GDM1 (cell line): ENCODE results near the gene TMEM69.
"Not testable (repeated sequence)": the region's sequence is repeated elsewhere in the genome, so short reads cannot be mapped to it uniquely, and the experiment has no call there.

Experiments used
- DNase-seq: peaks from one replicate; lab custom pipeline; 2025; lab: John Stamatoyannopoulos, UW

Gene TMEM69, protein sequence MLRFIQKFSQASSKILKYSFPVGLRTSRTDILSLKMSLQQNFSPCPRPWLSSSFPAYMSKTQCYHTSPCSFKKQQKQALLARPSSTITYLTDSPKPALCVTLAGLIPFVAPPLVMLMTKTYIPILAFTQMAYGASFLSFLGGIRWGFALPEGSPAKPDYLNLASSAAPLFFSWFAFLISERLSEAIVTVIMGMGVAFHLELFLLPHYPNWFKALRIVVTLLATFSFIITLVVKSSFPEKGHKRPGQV

DNA sequence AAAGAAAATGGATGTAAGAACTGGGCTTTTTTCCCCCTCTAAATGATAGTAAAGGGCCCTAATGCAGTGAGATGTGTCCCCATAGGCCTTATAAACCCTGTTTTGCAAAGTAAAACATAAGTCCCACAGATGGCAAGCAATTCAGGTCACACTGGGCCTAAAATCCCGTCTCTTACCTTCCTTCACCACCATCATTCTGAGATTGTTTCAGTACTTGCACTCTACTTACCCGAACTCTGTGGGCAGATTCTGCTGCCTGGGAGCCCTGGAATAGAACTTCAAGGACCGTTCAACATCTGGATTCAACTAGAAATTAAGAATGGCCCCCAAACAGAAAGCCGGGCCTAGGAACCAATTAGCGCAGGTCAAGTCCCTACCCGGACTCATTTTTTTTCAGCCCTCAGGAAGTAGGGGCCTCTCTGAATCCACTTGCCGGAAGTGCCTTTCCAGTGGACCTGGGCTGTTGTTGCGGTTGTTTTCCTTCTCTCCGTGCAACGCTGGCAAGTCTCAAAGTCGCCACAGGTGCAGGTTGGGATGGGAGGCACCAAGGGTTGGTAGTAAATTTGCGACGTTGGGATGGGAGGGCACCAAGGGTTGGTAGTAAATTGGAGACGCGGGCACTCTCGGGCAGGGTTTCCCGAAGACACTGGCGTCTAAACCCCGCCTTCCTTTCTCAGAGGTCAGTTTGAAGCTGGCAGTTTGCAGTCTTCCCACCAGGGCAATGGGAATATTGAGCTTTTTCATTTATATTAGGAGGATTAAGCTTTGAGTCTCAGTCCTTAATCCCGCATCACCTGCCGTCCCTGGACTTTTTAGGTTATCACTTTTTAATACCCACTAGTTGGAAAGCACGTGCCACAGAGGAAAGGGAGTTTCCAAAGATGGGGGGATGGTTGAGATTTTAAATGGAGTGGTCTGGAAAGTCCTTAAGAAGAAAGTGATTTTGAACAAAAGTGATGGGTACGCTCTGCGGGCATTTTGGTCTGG, at the start of gene TMEM69:
Gene TMEM69, plus strand, starts transcription at position 428 of the 987 bp plus-strand sequence. CDS start 2,888 bp downstream, outside the sequence.
- peak; percentile 75 for DNase-seq

DNA sequence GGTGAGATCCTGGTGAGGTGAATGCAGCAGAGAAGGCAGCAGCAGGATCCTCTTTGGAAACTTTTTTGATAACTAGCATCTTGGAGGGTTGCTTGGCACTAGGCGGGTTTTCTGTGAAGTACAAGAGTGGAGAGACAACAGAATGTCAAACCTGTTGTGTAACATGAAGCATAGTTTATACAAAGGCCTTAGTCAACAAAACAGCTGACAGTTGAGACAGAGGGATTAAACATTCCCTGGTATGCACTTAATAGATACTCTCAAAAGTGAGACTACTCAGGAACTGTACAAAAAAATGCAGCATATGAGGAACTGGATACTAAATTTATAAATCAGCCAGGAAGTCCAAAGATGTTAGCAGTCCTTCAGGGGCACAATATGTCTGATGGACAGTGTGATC, 47.7 kb upstream of the TMEM69 start:
- DNase-seq = no peak

DNA sequence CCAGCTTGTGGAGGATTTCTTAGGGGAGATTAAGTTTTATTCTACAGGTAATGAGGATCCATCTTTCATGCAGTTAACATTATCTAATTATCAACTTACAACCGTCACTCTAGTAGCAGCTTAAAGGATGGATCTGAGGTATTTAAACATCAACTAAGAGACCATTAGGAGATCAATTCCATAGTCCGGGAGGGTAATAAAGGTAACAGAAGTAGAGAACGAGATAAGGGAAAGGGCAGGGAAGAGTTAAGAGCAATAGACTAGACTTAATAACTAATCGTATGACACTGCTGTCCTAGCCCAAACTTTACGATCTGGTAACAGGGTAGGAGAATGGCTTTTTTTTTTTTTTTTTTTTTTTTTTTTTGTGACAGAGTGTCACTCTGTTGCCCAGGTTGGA, 44.7 kb upstream of the TMEM69 start:
- DNase-seq = no peak

DNA sequence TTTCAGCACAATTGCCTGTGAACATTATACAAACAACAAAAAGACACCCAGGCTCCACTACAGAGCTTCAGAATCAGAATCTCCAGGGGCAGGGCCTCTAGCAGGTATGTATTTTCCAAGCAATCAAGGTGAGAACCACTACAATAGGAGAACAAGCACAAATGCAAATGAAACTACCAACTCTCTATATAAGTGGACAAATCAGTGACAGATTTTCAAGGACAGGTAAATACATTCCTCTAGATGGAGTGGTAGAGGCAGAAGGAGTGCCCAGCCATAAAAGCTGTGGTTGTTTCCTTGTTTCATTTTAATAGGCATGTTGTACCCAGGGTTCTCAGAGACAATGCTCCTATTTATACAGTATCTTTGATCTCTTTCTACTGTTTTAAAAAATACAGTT, 44.0 kb upstream of the TMEM69 start:
- DNase-seq = no peak

DNA sequence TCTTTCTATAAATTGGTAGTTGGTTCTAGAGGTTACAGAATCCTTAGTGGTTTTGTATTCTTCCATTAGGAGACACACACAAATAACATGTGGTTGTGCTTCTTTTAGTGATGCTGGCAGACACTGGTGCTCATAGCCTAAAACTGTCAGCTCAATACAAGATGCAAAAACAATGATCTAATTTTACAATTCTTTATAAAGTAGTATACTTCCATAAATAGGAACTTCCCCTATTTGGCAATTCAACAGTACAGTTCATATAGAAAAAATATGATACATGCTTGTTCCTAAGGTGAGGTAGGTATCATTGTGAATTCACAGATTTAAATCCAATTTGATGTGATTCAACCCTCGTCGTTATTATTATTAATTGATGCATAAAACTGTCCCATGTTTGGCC, 43.3 kb upstream of the TMEM69 start:
- DNase-seq = no peak

DNA sequence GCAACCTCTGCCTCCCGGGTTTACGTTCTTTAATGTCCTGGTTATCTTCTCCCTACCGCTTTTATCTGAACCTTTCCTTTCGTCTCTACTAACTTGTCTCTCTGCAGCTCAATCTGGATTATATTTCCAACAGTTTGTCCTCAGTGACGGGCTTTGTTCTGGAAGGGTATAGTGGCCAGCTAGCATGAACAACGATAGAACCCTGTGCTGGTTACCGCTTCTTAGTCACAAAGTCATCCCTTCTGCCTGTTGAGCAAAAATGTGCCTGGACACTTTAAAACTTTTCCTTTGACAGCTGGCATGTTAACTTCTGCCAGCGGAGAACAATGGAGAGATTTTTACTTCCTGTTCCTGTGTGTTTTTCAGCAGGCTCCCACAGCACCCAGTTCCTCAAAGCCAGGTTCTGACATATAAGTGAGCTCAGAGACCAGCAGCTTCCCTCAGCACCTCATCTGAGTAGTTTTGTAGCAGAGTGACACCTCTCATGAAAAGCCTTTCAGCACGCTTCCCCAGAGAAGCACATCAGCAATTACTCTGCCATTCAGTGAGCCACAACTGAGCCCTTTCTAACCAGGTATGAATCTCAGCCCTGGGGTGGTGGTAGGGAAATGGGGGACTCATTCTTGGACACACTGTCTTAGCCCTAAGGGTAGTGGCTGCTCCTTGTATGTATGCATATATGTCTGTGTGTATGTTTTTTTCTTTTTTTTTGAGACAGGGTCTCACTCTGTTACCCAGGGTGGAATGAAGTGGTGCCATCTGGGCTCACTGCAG, 40.5 kb upstream of the TMEM69 start:
- no peak for DNase-seq

DNA sequence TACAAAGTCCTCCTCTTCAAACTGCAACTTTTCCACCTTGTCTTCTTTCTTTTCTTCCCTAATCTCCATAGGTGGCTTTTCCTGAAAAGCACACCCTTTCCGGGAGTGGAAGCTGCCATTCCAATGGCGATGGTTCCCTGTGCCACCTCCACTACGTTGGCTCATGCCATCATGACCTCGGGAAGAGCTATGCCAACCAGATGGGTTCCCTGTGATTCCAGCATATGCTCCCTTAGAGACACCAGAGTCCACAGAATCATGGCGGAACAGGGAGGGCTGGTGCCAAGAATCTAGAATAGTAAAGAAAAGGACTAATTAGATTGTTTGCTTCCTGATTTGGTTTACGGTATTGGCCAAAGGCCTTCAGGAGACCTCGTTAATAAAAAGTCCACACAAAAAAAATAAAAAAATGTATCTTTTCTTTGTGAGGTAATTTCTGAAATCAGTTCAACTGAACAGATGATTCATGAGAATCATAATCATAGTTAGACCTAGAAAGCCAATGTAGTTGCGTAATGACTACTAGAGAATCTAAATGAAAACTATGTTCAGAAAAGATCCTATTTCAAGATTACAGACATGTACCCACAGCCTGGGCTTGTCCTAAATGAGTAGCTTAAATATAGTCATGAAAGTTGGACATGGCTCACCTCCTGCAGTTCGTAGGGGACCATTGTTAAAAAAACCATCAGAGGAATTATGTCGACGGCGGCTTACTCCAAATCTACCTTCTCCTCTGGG, 33.3 kb upstream of the TMEM69 start:
- no peak for DNase-seq

DNA sequence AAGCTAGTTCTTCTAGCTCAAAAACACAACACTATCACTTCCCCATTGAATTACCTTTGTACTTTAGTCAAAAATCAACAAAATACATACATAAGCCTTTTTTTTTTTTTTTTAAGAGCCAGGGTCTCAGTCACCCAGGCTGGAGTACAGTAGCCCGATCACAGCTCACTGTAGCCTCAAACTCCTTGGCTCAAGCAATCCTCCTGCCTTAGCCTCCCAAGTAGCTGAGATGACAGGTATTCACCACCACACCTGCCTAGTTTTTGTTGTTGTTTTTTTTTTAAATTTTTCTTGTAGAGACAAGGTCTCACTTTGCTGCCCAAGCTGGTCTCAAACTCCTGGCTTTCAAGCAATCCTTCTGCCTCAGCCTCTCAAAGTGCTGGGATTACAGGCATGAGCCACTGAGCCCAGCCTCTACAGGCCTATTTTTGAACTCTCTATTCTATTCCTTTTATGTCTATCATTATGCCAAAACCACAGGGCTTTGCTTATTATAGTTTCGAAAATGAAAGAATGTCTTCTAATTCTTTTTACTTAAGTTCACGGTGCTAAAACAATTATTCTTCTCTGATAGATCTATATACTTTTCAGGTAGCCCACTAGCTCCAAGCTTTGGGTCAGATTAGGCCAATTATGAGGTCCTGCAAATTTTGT, 31.3 kb upstream of the TMEM69 start:
- DNase-seq = no peak

DNA sequence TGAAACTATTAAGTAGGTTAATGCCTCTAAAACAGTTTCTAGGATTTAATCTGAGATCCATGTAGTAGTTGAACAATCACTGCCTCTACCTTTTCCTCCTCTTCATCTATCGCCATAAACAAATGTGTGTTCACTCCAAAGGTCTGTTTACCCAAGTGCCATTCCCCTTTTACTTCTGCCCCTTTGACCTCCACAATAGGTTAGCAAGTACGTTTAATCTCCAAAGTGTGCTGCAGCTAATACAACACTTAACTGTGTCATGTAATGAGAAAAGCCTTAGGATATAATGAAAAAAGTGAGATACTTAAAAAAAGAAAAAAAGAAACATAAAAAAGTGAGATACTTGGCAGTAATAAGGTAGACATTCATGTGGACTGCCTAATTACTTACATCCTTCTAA, 29.8 kb upstream of the TMEM69 start:
- DNase-seq = no peak

DNA sequence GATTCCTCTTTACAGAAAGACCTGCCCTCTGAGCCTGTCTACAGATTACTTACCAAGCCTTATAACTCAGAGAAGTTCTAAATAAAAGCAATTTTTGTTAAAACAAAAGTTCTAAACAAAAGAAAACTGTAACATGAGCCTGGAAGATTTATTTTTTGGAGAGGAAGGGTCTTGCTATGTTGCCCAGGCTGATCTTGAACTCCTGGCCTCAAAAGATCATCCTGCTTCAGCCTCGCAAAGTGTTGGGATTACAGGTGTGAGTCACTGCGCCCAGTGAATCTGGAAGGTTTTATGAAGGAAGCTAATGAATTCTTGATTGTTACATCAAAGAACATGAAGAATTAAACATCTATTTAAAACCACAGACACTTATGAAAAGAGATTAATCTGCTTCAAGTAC, 28.8 kb upstream of the TMEM69 start:
- no peak for DNase-seq

DNA sequence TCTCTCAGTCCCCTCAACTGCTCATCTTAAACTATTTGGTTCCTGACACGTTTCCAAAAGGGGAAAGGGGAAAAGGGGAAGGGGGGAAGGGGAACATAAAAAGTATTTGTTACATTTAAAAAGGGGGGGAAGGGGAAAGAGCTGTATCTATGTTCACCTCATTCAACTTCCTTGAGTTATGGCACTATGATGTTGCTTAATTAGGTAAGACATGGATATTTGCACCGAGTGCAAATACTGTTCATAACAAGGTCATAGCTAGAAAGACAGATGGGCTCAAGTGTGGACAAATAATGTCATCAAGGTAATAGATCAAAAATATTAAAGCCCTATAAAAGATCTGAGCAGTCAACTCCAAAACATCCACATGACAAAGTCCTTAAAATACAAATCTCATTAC, 27.6 kb upstream of the TMEM69 start:
- no peak for DNase-seq

DNA sequence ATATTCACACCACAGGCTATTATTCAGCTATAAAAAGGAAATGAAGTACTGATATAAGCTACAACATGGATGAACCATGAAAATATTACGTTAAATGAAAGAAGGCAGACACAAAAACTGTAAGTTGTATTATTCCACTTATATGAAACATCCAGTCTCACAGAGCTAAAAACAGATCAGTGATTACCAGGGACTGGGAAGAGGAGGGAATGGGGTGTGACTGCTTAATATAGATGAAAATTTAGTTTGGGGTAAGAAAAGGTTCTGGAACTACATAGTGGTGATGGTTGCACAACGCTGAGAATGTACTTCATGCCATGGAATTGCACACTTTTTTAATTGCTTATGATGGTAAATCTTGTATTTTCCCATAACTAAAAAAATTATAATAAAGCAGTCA, 21.1 kb upstream of the TMEM69 start:
- DNase-seq = no peak

DNA sequence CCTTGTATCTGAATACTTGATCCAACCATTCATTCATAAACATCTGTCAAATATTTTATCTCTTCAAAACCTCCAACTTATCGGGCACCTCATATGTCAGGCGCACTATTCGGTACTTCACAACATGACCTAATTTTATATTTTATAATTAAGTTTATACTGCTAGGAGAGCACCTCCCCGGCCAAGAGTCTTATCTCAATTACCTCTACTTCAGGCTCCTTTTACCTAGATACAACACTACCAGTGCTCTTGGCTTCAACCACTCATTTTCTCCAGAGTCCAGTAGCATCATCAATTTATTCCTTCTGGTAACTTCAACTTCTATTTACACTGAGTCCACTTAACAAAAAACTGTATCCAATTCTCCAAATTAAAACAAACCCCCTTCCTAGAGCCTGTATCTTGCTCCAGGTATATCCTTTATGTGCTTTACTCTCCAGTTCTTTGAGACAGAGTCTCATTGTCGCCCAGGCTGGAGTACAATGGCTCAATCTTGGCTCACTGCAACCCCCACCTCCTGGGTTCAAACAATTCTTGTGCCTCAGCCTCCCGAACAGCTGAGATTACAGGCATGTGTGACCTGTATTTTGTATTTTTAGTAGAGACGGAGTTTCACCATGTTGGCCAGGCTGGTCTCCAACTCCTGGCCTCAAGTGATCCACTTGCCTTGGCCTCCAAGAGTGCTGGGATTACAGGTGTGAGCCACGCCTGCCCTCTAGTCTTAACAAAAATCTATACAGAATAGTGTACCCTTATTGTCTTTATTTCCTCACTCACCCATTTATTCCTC, 20.5 kb upstream of the TMEM69 start:
- DNase-seq = no peak

DNA sequence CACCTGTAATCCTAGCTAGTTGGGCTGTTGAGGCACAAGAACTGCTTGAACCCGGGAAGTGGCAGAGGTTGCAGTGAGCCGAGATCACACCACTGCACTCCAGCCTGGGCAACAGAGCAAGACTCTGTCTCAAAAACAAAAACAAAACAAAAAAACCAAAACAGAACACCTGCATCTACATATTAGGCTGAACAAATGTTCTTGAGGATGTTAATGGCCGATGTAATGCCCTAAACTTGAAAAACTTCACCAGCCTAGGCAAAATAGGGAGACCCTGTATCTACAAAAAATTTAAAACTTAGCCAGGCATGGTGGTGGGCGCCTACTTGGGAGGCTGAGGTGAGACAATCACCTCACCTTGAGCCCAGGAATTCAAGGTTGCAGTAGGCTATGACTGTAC, 19.5 kb upstream of the TMEM69 start:
- DNase-seq = no peak

DNA sequence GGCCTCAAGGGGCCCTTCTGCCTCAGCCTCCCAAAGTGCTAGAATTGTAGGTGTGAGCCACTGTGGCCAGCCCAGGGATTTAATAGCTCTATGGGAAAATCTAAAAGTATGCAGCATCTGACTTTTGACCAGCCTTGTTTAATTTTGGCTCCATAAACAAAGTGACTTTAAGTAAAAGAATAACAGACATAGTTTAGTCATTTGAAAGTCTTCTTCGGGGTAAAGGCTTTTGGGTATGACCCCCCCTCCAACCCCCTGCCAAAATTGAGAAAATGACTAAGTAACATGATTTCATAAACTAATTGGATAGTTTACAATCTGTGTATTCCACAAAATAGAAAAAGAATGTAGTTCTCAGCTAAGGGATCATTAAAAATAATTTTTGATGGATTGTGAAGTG, 18.6 kb upstream of the TMEM69 start:
- no peak for DNase-seq

DNA sequence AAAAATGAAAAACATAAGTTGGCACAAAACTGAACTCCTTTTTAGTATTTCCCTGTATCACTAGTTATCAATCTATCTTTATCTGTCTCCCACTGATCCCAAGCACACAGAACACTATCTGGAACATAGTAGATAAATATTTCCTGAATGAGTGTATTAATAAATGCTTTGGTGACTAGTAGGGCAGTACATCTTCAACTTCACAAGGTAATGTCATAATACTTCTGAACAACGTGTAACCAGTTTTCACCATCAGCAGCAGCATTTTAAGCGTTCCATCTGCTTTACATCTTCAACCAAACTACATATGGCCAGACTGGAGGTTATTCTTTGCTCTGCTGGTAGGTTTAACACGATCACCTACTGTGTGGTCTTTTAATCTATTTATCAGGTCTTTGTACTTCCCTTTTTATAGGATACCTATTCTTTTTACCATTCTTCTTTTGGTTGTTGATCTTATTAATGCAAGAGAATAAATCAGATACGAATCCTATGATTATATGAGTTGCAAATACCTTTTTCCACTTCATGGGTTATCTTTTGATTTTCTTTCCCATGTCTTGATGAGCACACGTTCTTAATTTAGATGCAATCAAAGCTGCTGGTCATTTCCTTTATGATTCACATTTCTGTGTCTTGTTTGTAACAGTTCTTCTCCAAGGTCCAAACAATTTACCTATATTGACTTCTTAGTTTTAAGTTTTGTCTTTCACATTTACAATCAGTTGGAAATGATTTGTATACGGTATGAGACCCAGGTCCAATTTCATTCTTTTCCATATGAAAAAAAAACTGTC, 17.9 kb upstream of the TMEM69 start:
- no peak for DNase-seq

DNA sequence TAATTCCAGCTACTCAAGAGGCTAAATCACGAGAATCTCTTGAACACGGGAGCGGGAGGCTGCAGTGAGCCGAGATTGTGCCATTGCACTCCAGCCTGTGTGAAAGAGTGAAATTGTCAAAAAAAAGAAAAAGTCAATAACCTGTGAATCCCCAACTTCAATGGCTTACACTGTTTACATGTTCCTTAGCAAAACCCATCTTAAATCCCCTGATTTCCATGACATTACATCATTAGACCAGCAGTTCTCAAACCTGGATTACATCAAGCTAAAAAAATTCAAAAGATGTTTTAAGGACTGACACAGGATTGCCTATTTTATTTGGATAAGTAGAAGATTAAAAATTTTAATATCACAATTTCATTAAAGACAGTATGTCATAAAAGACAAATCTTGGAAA, 14.0 kb upstream of the TMEM69 start:
- DNase-seq = no peak

DNA sequence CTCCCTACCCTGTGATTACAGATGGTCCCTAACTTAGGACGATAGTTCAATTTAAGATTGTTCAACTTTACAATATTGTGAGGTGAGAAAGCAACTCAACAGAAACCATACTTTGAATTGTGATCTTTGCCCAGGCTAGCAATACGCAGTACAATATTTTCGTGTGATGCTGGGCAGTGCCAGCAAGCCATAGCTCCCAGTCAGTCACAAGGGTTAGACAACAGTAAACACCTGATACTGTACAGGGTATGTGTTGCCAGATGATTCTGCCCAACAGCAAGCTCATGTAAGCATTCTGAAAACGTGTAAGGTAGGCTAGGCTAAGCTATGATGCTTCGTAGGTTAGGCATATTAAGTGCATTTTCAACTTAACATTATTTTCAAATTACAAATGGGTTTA, 13.5 kb upstream of the TMEM69 start:
- no peak for DNase-seq

DNA sequence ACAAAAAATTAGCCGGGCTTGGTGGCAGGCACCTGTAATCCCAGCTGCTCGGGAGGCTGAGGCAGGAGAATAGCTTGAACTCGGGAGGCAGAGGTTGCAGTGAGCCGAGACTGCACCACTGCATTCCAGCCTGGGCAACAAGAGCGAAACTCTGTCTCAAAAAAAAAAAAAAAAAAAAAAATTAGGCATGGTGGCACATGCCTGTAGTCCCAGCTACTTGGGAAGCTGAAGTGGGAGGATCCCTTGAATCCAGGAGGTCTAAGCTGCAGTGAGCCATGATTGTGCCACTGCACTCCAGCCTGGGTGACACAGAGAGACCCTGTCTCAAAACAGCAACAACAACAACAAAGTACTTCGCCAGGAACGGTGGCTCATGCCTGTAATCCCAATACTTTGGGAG, 11.4 kb upstream of the TMEM69 start:
- not testable (repeated sequence) for DNase-seq
